Non-pigmented ciliary epithelial cell (primary cell): ENCODE measurements around the gene TBCC.

Experiments used
- DNase-seq: peaks from one replicate; pipeline ENCODE4 v3.0.0-alpha.2; 2010; ENCODE audit warnings: low read depth

TBCC gene

DNA sequence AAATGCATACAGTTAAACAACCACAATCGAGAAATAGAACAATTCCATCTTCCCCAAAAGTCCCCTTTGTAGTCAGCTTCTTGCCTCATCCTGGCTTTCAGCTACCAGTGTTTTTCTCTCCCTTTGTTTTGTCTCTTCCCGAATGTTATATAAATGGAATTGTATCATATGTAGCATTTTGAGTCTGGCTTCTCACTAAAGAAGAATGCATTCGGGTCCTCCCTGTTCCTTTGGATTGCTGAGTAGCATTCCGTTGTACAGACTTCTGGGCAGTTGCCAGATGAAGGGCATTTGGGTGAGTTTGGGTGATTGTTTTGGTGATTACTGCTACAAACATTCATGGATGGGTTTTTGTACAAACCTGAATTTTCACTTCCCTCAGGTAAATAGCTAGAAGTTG, 51.3 kb downstream of the TBCC start:
- peak; percentile 44 for DNase-seq
